NCI-H2107 (cell line): ENCODE results near the gene CELF2.

Source experiments
- DNase-seq: peaks from one replicate; lab custom pipeline; 2025; lab: John Stamatoyannopoulos, UW

Gene CELF2

GRCh38 chr10:11201911-11202310, 184.2 kb downstream of the CELF2 start:
- DNase-seq = no peak

- no peak for DNase-seq
Observed at GRCh38 chr10:11204351-11204942, 186.8 kb downstream of the CELF2 start.

DNA sequence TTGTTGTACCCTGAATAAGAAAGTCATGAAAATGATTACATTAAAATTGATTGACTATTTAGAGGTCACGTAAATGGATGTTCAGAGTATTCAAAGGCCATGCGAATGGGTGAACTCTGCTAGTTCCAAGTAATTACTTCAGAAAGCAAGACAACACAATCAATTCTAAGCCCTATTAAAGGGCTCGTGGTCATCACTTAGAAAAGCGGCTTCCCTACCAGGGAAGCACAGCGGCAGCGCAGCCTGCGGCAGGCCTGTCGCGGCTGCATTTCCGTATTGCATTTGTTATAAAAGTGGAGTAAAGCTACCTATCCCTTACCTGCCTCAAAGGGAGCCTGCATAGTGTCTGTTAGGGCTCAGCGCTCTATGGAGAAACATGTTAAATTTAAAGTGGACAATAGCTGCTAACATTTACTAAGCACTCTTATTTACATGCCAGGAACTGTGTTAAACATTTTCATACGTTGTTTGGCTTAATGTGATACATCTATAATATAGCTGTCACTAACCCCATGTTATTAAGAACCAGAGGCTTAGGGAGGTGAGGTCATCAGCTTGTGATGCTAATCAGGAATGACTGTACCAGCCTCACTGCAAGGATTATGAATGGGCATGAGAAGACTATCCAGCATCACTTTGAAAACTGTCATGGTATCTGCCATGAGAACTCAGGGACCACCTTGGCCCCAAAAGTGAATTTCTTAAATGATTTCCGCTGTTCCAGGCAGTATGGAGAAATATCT, 187.5 kb downstream of the CELF2 start:
- DNase-seq = no peak

DNA sequence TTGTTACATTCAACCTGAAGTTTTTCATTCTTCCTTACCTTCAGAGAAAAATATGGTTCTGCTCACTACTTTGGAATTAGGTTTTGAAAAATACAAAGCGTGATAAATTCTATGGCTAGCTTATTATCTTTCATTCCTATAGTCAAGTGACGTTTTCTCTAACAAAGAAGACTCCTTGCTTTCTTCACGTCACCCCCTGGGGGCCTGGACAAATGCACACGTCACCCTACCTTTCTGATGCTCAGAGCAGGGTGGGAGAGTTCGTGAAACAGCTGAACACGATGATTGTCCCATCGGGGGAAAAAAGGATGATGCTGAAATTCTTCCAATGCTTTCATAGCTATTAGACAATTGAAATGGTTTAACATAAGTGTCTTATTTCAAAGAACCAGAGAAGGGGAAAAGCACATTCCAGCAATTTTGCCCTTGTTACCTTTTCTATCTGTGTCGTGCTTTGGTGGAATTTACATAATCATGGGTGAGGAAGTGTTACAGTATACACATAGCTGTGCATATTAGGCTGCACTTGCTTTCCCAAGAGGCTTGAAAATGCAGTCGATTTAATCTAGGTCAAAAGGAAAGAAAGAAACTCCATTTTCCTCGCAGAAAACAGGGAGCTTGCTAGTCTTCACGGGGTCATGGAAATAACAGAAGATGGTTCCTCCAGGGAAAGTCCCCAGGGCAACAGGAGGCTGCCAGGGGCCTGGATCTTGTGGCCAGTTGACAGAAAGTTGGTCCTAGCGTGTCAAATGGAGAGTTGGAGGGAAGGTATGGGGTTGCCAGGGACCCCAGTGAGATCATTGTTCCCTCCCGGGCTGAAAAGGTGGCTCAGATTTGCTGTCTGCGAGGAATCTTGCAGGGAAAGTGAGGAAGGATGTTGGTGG, 189.2 kb downstream of the CELF2 start:
- DNase-seq = no peak

DNA sequence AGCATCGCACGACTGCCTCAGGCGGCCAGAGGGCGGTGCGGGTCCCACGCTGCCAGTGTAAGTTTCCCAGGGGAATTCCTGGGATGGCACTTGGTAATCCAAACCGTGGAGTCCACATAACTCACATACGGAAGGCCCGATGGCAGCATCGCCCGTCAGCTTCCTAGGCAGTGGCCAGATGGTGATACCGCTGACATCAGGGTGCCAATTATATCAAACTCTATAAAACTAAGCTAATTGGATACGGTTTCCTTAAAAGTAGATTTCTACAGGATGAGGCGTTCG, 189.8 kb downstream of the CELF2 start:
- DNase-seq = no peak

DNA sequence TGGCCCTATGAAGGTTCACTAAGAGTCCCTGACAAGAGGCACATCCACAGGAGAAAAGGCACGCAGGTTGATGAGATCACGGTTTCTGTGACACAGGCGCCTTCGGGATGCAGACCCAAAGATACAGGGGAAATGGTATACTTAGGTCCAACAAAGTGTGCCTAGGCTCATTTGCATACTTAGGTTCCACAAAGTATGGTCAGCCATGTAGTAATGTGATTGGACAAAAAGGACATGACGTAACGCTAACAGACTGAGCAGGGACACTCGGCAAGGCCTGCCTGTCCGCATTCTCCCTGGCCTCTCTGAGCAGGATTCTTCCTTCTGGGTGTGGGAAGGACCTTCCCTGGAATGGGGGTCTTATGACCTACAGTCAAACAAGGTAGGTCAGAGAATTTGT, 190.6 kb downstream of the CELF2 start:
- DNase-seq = no peak

GRCh38 chr10:11208908-11209829, 191.5 kb downstream of the CELF2 start:
- no peak for DNase-seq

GRCh38 chr10:11209830-11210181, 192.1 kb downstream of the CELF2 start:
- DNase-seq = no peak

GRCh38 chr10:11210211-11210922, 192.7 kb downstream of the CELF2 start:
- DNase-seq = no peak

DNA sequence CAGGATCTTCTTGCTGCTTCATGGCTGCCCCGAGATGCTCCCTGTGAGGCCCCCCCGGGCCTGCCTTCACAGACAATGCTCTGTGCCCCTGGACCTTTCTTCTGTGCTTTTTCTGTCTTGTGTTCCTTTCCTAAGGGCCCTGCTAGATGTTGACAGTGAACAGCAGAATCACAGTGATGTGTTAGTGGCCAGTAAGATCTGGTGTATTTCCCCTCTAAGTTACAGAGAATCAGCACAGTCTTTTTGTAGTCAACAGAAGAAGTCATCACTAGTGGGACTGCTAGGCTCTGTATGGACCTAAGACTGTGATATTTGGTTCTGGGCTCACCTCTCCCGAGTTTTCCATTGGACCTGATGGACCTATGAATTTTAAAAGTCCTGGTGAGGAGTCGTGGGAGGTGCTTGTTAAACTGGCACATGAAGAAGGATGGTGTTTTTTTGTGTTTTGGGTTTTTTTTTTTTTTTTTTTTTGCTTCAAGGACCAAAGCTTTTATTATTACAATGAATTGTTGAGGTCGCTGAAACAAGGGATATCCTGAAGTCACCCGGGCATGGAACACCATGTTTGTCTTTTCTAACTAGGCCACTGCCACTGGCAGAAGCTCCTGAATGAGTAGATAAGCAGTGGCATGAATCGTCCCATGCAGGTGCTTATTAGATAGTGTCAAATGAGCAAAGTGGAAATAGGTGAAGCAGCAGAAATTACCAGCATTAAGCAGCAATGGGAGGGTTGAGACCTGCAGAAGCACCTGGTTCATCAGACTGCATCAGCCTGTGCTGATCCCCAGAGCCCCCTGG, 194.8 kb downstream of the CELF2 start:
- no peak for DNase-seq

DNA sequence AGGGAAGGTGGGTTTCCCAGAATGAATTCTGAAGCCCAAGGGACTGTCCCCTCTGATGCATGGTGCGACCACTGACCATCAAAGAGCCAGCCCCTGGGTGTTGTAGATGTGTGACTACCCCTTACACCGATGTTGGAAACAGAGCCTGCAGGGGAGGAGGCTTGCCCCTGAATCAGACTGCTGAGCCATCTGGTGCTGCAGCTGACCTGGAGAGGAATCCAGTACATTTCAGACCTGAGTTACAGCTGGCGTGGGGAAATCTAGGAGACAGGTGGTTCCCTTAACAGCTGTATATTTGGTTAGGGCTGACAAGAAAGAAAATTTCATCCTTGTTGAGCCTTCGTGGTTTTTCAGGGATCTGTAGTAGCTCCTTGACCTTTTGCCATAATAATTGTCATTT, 195.5 kb downstream of the CELF2 start:
- no peak for DNase-seq

DNA sequence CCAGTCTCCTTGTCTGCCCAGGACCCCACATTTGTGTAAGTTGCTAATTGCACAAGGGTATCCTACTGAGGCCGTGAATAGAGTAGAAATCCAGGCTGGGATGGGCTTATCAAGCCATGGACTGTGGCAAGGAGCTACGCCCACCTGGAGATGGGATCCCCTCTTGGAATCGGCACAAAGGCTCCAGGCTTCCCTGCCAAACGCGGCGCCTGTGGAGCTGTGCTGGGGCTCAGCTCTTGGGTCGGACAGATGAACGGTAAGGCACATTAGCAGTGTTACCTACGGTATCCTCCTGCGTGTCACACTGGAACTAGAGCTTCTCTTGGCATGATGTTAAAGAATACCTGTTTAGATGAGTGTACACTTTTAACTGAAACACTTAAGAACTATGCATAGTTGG, 196.7 kb downstream of the CELF2 start:
- DNase-seq = no peak

GRCh38 chr10:11215471-11215870, 197.8 kb downstream of the CELF2 start:
- DNase-seq = no peak

DNA sequence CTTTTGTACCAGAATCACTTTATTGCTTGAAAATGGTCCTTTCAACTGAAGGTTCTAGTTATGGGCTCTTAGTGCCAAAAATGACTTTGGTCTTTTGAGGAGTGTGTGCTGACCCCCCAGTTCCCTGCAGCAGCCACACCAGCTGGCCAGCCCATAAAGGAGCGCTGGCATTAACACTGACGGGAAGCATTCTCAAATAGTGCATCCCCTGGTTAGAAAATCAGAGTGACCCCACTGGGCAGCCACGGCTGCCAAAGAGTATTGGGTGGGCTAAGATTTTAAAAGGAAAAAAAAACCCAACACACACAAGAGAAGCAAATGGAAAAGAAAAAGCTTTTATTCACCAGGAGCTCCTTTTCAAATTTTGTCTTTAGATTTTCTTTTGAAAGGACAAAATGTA, 199.8 kb downstream of the CELF2 start:
- DNase-seq = no peak

- no peak for DNase-seq
Observed at GRCh38 chr10:11218395-11218794, 200.7 kb downstream of the CELF2 start.

GRCh38 chr10:11219431-11219830, 201.8 kb downstream of the CELF2 start:
- DNase-seq = no peak

DNA sequence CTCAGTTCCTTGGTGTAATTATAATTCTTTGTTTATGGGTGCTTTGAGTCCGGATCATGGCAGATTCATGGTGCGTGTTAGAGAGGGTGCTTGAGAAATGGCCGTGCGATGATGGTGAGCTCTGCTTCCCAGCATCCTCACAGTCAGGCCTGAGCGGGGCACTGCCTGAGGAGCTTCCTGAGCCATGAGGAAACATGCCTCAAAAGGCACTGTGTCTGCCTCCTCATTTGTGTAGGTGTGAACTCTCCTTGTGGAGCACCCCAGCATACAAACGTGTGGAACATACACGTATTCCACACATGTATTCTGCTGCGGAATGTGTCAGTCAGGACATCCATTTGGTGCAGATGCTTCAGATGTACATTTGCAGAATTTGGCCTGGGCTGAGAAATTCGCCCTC, 205.4 kb downstream of the CELF2 start:
- DNase-seq = no peak

- DNase-seq = no peak
Observed at GRCh38 chr10:11223507-11224140, 206.0 kb downstream of the CELF2 start.

GRCh38 chr10:11224321-11224720, 206.6 kb downstream of the CELF2 start:
- DNase-seq = no peak

- no peak for DNase-seq
Observed at GRCh38 chr10:11224792-11225416, 207.2 kb downstream of the CELF2 start.
